SK-N-SH (cell line): ENCODE data around the gene SLC66A1.

Experiments used
- CTCF ChIP-seq: fragments of 200-600 bp; sonication (generic); IDR thresholded peaks from 2 replicates; pipeline ENCODE4 v1.6.1; 2017; ENCODE audit warnings: antibody characterized with exemption, mild to moderate bottlenecking, moderate library complexity
- ELF1 ChIP-seq: IDR thresholded peaks from 2 replicates; pipeline ENCODE4 v1.4.0; 2012
- FOXJ3 ChIP-seq: sonication (generic); formaldehyde crosslinking; IDR thresholded peaks from 2 replicates; pipeline ENCODE4 v1.5.1; 2020; ENCODE audit warnings: mild to moderate bottlenecking, missing genetic modification reagents
- NFIC ChIP-seq: IDR thresholded peaks from 2 replicates; pipeline ENCODE4 v1.4.0; 2012; ENCODE audit warnings: borderline replicate concordance
- SIN3A ChIP-seq: IDR thresholded peaks from 2 replicates; pipeline ENCODE4 v1.6.1; 2012; ENCODE audit warnings: low read depth, mild to moderate bottlenecking, low read length, moderate library complexity, borderline replicate concordance
- SMC3 ChIP-seq: IDR thresholded peaks from 2 replicates; pipeline ENCODE4 v1.6.1; 2012; ENCODE audit warnings: low read depth, low read length, improper control_type of control experiment
- TCF12 ChIP-seq: IDR thresholded peaks from 2 replicates; pipeline ENCODE4 v1.4.0; 2012
- YY1 ChIP-seq: IDR thresholded peaks from 2 replicates; pipeline ENCODE4 v1.4.0; 2012; ENCODE audit warnings: low read depth, mild to moderate bottlenecking

- no peak for TF ChIP-seq FOXJ3 (CRISPR knock-in tag)
- no peak for TF ChIP-seq SMC3
- TF ChIP-seq ELF1, result no peak
- TF ChIP-seq CTCF, result no peak
- no peak for TF ChIP-seq YY1
- no peak for TF ChIP-seq NFIC
- no peak for TF ChIP-seq SIN3A
- no peak for TF ChIP-seq TCF12
These were observed 17.1 kb downstream of the SLC66A1 start for GRCh38 chr1:19329188-19329587.
